HEK293 (cell line): ENCODE results near the gene LRBA.

Experiments
- CTCF ChIA-PET: fragments of 350-600 bp; formaldehyde crosslinking; extraction: SDS; loops from one replicate; lab custom pipeline; 2021; ENCODE audit warnings: antibody characterized with exemption; lab: Yijun Ruan, JAX
- POLR2A ChIA-PET: fragments of 300-600 bp; formaldehyde crosslinking; extraction: SDS; loops from one replicate; lab custom pipeline; 2020; ENCODE audit warnings: antibody characterized with exemption, inconsistent platforms; lab: Yijun Ruan, JAX
- H3K27ac ChIP-seq: fragments of 200-500 bp; sonication (Bioruptor generic); 2 replicates; pipeline ENCODE4 v1.5.1; 2014; ENCODE audit warnings: low read depth, low read length, control low read depth, inconsistent platforms; ENCODE audit errors: extremely low read depth
- H3K36me3 ChIP-seq, 2 experiments: fragments of 200-500 bp in 1 of 2; sonication (Bioruptor generic) in 1 of 2; 1 replicate in 1 of 2; 2 replicates in 1 of 2; pipeline ENCODE4 v1.5.1; 2014 to 2017; ENCODE audit warnings: inconsistent platforms in 2 of 2, low read length in 2 of 2; ENCODE audit not compliant: control insufficient read depth in 2 of 2, insufficient read depth in 1 of 2
- H3K4me1 ChIP-seq: fragments of 200-500 bp; sonication (Bioruptor generic); 2 replicates; pipeline ENCODE4 v1.5.1; 2014; ENCODE audit warnings: mild to moderate bottlenecking, low read length, inconsistent platforms; ENCODE audit not compliant: control insufficient read depth, insufficient read depth
- H3K4me3 ChIP-seq: 2 replicates; pipeline ENCODE4 v1.5.1; 2011; ENCODE audit warnings: low read depth, mild to moderate bottlenecking, control low read depth, low read length, moderate library complexity
- H3K9me3 ChIP-seq: fragments of 200-500 bp; sonication (Bioruptor generic); 2 replicates; pipeline ENCODE4 v1.5.1; 2014; ENCODE audit warnings: low read depth, low read length, inconsistent platforms; ENCODE audit not compliant: control insufficient read depth, insufficient read depth
- GLIS1 ChIP-seq: fragments of 450-650 bp; formaldehyde crosslinking; IDR thresholded peaks from 2 replicates; pipeline ENCODE4 v1.5.1; 2016; ENCODE audit warnings: missing biosample characterization, missing genetic modification characterization
- HIC1 ChIP-seq: fragments of 450-650 bp; formaldehyde crosslinking; IDR thresholded peaks from 2 replicates; pipeline ENCODE4 v1.5.1; 2016; ENCODE audit warnings: missing biosample characterization, missing genetic modification characterization
- HOXD13 ChIP-seq: sonication (generic); formaldehyde crosslinking; IDR thresholded peaks from 2 replicates; pipeline ENCODE4 v1.8.0; 2022; ENCODE audit warnings: missing genetic modification reagents, borderline replicate concordance
- TRIM28 ChIP-seq: IDR thresholded peaks from 2 replicates; pipeline ENCODE4 v1.6.1; 2011; ENCODE audit warnings: low read length, control low read depth, borderline replicate concordance
- YY2 ChIP-seq: fragments of 450-650 bp; formaldehyde crosslinking; IDR thresholded peaks from 2 replicates; pipeline ENCODE4 v1.5.1; 2016; ENCODE audit warnings: missing biosample characterization, missing genetic modification characterization
- ZBTB10 ChIP-seq: fragments of 450-650 bp; formaldehyde crosslinking; IDR thresholded peaks from 2 replicates; pipeline ENCODE4 v1.5.1; 2016; ENCODE audit warnings: missing biosample characterization, missing genetic modification characterization
- ZIC2 ChIP-seq: fragments of 450-650 bp; formaldehyde crosslinking; IDR thresholded peaks from 2 replicates; pipeline ENCODE4 v1.5.1; 2016; ENCODE audit warnings: missing biosample characterization, missing genetic modification characterization
- ZNF112 ChIP-seq: fragments of 450-650 bp; formaldehyde crosslinking; IDR thresholded peaks from 2 replicates; pipeline ENCODE4 v1.5.0; 2017; ENCODE audit warnings: missing biosample characterization, missing genetic modification characterization
- ZNF138 ChIP-seq: fragments of 450-650 bp; formaldehyde crosslinking; IDR thresholded peaks from 2 replicates; pipeline ENCODE4 v1.5.1; 2016; ENCODE audit warnings: missing biosample characterization, missing genetic modification characterization, borderline replicate concordance
- ZNF184 ChIP-seq: fragments of 450-650 bp; IDR thresholded peaks from 2 replicates; pipeline ENCODE4 v1.5.1; 2018; ENCODE audit warnings: missing biosample characterization, mild to moderate bottlenecking, missing genetic modification characterization
- ZNF513 ChIP-seq: fragments of 450-650 bp; IDR thresholded peaks from 2 replicates; pipeline ENCODE4 v1.5.1; 2018; ENCODE audit warnings: missing biosample characterization, missing genetic modification characterization
- ZNF544 ChIP-seq: fragments of 450-650 bp; formaldehyde crosslinking; IDR thresholded peaks from 2 replicates; pipeline ENCODE4 v1.5.0; 2017; ENCODE audit warnings: missing biosample characterization, missing genetic modification characterization
- ZNF704 ChIP-seq: fragments of 450-650 bp; formaldehyde crosslinking; IDR thresholded peaks from 2 replicates; pipeline ENCODE4 v1.5.1; 2016; ENCODE audit warnings: missing biosample characterization, missing genetic modification characterization
- ZNF837 ChIP-seq: fragments of 450-650 bp; formaldehyde crosslinking; IDR thresholded peaks from 2 replicates; pipeline ENCODE4 v1.5.1; 2016; ENCODE audit warnings: missing biosample characterization, missing genetic modification characterization
- ZSCAN18 ChIP-seq: fragments of 450-650 bp; formaldehyde crosslinking; IDR thresholded peaks from 2 replicates; pipeline ENCODE4 v1.5.1; 2016; ENCODE audit warnings: missing biosample characterization, missing genetic modification characterization

LRBA gene

GRCh38 chr4:150230561-150230960 is 784.5 kb downstream of the LRBA start (continued):
- no peak for TF ChIP-seq ZNF138 (tag by site-specific recombination)
- no peak for TF ChIP-seq ZBTB10 (tag by site-specific recombination)
- no peak for TF ChIP-seq HIC1 (tag by site-specific recombination)
- TF ChIP-seq ZNF184 (tag by site-specific recombination) = no peak
- TF ChIP-seq YY2 (tag by site-specific recombination) = no peak
- TF ChIP-seq, all 188 proteins: peak for 0

GRCh38 chr4:150229520-150229919 is 785.6 kb downstream of the LRBA start:
- H3K9me3 ChIP-seq = no peaks in the 10 kb centered on the region
- no peak overlapping the region for H3K27ac ChIP-seq
- TF ChIP-seq ZNF138 (tag by site-specific recombination) (no peak), ZNF513 (tag by site-specific recombination) (no peak), ZNF837 (tag by site-specific recombination) (no peak), ZNF704 (tag by site-specific recombination) (no peak), YY2 (tag by site-specific recombination) (no peak), TRIM28 (no peak), HOXD13 (CRISPR knock-in tag) (no peak), ZNF544 (tag by site-specific recombination) (no peak), ZSCAN18 (no peak)
- POLR2A ChIA-PET = no interaction called here
- H3K4me1 ChIP-seq = no peaks in the 10 kb centered on the region
- H3K36me3 ChIP-seq = peaks cover 0 to 35% of the 10 kb centered on the region in 2 experiments; a peak in 1 of 3 replicates
- no peak overlapping the region for H3K4me3 ChIP-seq
- CTCF ChIA-PET = no interaction called here

GRCh38 chr4:150224896-150225591 is 790.0 kb downstream of the LRBA start:
- Histone ChIP-seq H3K27ac (no peak overlapping the region), H3K36me3 (peaks cover 0 to 11% of the 10 kb centered on the region in 2 experiments; a peak in 2 of 3 replicates), H3K4me3 (no peak overlapping the region)
- POLR2A ChIA-PET = no interaction called here
- no peak for TF ChIP-seq ZNF112
- TF ChIP-seq GLIS1 (tag by site-specific recombination) = no peak
- TF ChIP-seq ZIC2 = peak; percentile 38; the same call in 1 of the 2 replicates
- TF ChIP-seq, all 188 proteins: peak for 1
- Histone ChIP-seq H3K9me3 (no peaks in the 10 kb centered on the region), H3K4me1 (no peaks in the 10 kb centered on the region)
- CTCF ChIA-PET = interaction anchor here (0.6 kb wide), 1 partner anchor 18 kb away, joined by 3 read pairs; no protein-coding TSS in a partner anchor
